NCI-H2081 (cell line): ENCODE measurements around the gene SMIM11.
"Not testable (repeated sequence)": the region's sequence is repeated elsewhere in the genome, so short reads cannot be mapped to it uniquely, and the experiment has no call there.

Experiments
- DNase-seq, 2 experiments: peaks; one replicate each; lab custom pipeline; 2025; lab: John Stamatoyannopoulos, UW

SMIM11 gene

DNA sequence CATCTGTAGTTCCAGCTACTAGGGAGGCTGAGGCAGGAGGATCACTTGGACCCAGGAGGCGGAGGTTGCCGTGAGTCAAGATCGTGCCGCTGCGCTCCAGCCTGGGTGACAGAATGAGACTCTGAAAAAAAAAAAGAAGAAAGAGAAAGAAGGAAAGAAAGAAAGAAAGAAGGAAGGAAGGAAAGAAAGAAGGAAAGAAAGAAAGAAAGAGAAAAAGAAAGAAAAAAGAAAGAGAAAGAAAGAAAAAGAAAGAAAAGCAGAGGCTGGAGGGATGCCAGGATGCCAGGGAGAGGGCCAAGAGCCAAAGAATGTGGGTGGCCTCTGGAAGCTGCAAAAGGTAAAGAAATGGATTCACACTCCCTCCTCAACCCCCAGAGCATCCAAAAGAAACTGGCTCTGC is 19.7 kb upstream of the SMIM11 start:
- DNase-seq = no peak

DNA sequence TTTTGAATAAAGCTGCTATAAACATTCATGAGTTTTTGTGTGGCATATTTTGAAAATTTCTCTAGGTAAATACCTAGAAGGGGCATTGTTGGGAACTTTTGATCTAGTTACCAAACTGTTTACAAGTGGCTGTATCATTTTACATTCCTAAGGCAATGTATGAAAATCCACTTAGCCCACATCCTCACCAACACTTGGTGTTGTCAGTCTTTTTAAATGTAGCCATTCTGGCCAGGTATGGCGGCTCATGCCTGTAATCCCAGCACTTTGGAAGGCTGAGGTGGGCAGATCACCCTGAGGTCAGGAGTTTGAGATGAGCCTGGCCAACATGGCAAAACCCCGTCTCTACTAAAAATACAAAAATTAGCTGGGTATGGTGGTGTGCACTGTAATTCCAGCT is 17.4 kb upstream of the SMIM11 start:
- no peak for DNase-seq

DNA sequence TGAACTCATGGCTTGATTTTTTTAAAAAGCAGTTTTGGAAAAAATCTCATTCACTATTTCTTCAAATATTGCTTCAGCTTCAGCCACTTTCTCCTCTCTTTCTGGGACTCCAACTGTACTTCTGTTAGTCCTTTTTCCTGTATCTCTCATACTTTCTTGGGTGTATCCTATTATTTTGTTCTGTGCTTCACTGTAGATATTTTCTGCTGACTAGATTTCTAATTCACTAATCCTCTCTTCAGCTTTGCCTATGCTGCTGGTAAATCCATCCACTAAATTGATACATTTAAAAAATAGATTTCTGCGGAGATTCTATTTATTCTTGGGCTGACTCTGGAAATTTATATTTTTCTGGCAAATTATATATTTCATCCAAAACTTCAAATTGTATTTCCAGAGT is 16.4 kb upstream of the SMIM11 start:
- no peak for DNase-seq

DNA sequence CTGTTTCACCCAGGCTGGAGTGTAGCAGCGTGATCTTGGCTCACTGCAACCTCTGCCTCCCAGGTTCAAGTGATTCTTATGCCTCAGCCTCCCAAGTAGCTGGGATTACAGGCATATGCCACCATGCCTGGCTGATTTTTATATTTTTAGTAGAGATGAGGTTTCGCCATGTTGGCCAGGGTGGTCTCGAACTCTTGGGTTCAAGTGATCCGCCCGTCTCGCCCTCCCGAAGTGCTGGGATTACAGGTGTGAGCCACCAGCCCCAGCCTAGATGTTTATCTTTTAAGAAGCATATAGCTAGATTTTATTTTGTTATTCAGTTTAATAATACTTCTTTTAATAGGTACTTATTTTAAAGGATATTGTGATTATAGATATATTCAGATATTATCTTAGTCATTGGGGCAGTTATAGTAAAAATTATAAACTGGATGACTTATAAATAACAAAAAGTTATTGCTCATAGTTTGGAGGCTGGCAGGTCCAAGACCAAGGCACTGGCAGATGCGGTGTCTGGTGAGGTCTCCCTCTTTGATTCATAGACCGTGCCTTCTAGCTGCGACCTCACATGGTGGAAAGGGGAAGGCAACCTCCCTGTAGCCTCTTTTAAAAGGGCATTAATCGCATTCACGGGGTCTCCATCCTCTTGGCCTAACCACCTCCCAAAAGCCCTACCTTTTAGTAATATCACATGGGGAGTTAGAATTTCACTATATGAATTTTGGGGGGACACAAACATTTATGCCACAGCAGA is 14.6 kb upstream of the SMIM11 start:
- DNase-seq = no peak

DNA sequence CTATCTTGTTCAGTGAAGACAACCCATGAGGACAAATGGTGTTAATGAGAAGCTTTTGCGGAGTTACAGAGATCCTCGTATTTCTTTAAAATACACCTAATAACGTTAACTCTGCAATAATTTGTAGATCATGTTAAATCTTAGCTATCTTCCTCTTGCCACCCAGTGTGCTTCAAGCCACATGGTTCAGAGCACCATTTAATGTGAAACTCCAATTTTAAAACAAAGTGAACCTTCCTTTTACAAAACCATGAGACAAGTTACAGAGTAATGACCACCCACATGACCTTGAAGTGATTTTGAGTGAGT is 13.2 kb upstream of the SMIM11 start:
- DNase-seq = no peak

DNA sequence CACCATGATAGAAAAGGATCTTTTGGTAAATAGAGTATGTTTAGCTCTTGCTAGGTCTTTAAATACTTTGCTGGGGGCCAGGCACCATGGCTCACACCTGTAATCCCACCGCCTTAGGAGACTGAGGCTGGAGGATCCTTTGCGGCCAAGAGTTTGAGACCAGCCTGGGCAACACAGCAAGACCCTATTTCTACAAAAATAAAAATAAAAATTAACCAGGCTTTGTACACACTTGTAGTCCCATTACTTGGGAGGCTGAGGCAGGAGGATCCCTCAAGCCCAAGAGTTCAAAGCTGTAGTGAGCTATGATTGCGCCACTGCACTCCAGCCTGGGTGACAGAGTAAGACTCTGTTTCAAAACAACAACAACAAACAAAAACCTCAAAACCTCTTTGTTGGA is 12.6 kb upstream of the SMIM11 start:
- DNase-seq = no peak

DNA sequence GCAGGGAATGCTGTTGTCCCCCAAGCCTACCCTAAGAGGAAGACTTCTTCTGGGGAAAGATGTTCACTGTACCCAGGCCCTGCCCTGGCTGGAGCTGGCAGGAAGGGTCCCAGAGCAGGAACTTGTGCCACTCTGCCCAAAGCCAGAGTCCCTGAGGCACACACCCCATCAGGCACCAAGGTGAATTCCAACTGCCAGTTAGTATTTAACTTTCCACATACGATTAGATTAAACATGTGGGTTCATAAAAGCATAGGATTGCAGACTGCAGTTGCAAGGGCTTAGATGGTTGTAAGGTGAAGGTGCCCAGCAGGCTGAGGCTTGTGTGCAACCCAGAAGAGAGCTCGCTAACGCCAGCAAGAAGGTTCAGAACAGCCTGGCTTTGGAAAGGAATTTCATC is 11.6 kb upstream of the SMIM11 start, which contains the start of gene KCNE2:
TSS of gene KCNE2 (plus strand) at position 274 of the 400 bp plus-strand sequence. CDS start 6,473 bp downstream, outside the sequence.
- no peak for DNase-seq

DNA sequence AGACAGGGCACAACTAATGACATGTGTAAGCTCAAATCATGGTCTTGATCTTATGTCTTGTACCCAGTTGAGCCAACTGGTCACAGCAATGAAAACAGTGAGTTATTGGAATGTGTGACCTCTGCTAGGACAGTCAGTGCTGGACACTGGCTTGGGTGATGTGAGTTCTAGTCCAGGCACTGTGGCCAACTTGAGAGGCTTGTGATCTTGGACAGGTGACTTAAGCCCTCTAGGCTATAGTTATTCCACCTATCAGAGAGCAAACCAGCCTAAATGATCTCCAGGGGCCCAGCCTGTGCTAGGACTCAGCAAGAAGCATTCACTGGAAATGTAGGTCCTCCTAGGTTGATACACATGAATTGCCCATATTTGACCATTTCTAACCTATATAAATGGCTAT is 10.4 kb upstream of the SMIM11 start:
- DNase-seq = no peak

DNA sequence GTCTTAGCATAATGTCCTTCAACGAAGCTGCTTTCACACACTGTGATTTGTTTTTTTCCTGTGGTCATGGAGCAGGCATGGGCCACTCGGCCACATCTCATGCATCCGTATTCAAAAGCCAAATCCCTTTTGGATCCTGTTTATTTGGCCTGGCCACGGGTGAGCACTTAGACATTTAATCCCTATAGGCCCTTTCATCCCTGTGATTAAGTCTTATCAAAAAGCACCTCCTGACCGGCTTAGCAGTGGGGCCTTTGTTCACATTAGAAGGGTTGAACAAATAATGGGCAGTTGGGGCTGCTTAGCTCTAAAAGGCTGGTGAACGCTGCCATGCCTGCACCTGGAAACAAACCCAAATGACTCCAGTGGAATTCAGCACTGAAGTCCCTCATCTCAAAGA is 9.5 kb upstream of the SMIM11 start:
- DNase-seq = no peak

DNA sequence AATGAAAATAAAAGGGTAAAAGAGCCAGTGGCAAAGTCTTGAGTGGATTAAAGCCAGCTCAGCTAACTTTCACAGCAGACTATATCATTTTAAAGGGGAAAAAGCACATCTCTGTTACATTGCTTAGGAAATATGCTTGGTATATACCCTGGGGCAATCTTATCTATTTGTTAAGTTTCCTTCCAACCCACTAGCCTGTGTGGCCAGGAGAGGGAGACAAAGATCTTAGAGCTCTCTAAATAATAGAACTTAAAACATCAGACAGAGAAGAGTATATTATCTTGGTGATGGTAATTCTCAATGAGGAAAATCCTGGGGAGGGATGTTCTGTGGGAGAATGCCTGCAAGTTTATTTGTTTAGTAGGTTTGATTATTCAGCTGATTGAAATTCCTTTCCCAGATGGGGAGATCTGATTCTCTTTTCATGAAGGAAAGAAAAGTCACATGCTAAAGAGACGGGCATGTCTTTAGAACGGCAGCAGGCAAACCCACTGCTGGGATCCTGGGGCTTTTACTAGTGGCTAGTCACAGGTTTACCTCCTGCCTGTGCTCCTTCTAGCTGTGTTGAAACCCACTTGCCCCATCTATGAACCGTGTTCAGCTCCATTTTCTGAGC is 7.9 kb upstream of the SMIM11 start:
- DNase-seq = peak; percentile 57 to 64

DNA sequence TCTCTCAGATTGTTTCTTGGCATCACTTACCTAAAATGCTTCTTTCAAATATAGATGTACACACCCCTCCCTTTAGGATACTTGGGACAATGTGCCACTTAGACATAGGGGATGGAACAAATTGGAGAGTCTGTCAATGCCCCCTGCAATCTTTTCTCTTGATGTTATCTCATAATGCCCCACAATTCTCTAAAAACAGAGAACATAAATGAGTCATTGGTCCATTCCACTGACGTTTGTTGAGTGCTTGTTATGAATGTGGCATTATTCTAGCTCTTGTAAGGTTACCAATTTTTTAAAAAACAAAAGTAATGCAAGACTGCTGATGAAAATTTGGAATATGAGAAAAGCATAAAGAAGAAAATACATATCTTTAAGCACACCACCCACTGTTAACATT is 5.6 kb upstream of the SMIM11 start:
- no peak for DNase-seq

DNA sequence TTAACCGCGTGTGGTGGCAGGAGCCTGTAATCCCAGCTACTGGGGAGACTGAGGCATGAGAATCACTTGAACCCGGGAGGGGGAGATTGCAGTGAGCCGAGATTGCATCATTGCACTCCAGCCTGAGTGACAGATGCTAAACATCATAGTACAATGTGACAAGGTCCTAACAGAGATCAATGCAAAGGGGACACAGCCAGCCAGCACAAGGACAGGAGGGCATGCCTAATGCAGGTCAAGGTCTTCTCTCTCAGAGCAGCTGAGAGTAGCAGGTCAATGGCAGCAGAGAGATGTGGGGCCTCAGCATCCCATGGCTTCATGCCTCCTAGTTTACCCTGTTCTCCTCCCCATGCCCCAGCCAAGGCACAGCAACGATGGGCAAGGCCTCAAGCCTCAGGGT is 3.0 kb upstream of the SMIM11 start:
- no peak for DNase-seq

DNA sequence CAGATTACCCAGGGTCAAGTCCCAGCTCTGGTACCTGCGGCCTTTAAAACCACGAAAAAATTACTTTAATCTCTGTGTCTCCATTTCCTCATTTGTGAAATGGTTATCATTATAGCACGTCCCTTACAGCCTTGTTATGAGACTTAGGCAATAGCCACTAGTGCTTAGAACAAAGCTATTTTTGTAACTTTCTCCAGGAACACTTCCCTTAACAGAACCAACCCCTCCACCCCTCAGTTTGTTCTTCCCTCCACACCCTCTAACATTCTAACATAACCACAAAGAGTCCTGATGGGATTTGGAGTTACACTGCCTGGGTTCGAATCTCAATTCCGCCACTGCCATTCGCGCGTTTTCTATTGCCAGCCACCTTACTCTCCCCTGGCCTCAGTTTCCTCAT is 845 bp upstream of the SMIM11 start:
- not testable (repeated sequence) for DNase-seq

DNA sequence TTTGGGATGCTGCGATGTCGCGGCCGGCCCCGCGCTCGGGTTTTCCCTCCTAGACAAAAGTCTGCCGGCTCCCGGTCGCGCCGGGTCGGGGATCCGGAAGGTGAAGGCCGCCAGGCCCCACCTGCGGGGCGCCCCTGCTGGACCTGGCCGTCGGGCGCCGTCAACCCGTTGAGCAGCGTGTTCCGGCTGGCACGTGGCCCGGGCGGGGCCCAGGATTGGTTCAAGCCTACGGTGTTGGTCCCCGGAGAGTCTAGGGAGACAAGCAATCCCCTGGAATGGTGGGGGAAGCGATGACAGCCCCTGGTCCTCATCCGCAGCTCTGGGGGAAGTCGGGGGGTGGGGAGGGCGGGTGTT is 289 bp downstream of the SMIM11 start:
- not testable (repeated sequence) for DNase-seq

DNA sequence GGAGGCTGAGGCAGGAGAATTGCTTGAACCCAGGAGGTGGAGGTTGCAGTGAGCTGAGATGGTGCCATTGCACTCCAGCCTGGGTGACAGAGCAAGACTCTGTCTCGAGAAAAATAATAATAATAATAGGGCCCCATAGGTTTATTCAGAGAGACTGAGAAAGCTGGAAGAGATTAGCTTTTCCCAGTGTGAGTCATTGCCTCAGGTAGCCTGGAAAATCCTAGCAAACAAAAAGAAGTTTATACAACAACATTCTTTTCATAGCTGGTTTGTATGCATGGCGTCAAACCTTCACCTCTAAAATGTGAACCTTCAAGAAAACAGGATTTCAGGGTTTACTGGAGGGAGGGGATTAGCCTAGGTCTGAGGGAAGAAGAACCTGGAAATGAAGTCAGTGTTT is 7.8 kb downstream of the SMIM11 start:
- not testable (repeated sequence) for DNase-seq

DNA sequence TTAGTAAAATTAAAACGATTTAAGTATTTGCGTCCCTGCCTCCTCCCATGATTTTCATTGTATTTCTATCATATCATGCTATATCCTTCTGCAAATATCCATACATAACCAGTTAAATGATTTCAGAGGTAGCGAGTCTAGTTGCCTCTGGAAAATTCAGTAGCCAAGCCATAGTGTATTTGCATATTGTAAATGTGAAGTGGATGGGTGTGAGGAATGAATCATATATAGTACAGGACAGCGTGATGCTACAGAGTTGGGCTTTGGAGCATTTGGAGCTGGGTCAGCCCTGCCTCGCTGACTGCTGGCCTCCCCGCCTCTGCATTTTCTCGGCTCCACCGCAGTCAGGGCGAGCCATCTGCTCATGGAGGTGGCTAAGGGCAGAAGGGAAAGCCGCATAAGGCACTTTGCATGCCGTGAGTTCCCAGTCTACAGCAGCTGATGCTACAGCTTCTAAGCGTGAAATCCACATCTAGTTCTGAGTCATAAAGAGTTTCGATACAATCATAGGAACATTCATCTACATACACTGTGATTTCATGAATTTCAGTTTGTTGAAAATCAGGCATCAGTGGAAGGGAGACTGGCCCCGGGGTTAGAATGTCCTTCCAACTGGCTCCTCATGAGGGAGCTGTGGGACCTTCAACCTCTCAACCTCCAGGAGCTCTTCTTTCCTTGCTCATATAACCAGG is 8.6 kb downstream of the SMIM11 start:
- not testable (repeated sequence) for DNase-seq

DNA sequence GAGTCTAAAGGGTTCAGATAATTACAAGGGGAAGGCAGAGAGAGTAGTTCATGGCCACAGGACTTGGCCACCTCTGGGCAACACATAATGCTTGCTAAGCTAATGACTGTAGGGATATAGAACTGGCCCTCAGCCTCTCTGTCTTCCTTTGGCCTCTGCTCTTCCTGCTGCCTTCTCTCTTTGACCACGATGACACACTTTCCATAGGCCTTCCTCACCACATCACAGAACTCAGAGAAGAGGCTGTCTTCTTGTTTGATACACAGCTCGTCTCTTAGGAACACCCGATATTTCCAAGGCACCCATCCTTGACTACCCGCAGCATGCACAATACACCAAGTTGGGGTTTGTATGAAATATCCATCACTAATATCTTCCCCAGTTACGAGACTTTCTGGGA is 25.2 kb downstream of the SMIM11 start:
- not testable (repeated sequence) for DNase-seq

DNA sequence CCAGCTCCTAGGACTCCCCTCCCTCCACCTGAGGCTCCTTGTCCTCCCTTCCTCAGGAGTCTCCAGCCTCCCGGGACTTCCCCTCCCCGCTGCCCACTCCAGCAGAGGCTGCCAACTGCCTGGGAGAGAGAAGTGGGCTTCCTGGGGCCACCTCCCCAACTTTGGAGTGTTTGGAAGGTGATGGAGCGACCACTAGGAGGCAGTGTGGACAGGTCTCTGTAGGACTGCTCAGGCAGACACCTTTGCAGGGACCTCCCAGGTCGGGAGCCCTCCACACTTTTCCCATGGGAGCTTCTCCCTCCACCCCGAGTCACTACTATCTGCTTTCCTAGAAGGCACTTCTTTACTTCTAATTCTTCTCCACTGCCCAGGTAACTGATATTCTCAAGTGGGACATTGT is 29.4 kb downstream of the SMIM11 start:
- DNase-seq = not testable (repeated sequence)

DNA sequence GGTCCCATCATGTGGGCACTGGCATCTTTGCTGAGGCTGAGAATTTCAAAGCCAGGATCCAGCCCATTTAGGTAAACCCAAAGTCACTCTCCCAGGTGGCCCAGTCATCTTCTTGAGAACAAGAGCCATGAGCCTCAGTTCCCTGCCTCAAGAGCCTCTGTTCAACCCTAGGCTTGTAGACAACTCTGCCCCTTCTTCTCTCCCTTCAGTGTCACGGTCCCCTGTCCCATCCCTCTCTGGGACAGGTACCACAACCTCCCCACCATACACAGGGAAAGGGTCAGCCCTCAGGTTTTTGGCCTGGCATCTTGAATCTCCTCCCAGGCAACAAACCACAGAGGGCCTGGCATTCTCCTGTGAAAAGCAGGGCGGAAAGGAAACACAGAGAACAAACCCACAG is 30.4 kb downstream of the SMIM11 start:
- DNase-seq = not testable (repeated sequence)

DNA sequence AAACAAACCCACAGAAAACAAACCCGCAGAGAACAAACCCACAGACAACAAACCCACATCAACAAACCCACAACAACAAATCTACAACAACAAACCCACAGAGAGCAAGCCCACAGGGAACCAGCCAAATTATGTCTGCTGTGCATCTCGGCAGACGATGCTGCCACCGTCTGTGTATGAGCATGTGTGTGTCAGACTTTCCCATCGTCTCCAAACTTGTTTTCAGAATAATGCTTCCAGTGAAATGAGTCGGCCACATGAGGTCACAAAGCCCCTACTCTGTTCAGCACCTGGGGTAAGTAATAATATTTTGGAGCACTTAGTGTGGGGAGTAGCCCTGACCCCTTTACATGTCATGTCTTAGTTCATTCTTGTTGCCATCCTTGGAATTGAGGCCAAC is 30.8 kb downstream of the SMIM11 start:
- not testable (repeated sequence) for DNase-seq

DNA sequence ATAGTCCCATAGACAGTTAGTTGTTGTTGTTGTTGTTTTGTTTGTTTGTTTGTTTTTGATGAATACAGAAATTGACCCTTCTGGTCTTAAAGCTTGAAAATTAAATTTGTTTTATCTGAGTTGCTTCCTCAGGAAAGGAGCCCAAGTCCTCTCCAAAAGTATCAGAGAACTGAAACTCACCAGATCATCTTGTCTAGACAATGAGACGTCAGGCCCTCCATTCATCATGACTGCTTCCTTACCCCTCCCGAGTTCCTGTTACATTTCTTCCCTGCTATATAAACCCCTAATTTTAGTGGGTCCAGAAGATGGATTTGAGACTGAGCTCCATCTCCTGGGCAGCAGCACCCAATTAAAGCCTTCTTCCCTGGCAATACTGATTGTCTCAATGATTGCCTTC is 31.4 kb downstream of the SMIM11 start:
- not testable (repeated sequence) for DNase-seq

DNA sequence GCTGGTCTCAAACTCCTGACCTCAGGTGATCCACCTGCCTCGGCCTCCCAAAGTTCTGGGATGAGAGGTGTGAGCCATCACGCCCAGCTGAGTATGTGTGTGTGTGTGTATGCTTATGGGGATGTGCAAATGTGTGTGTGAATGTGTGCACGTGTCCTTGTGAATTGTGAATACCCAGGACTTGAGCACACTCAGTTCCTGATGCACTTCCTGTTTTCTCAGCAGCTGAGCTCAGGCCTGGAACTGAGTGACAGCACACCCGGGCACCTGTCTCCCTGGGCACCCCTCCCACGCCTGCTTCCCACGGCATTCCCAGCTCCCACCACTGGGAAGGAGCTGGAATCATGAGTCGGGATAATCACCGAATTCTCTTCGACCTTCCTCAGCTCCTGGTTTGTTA is 32.0 kb downstream of the SMIM11 start:
- not testable (repeated sequence) for DNase-seq

DNA sequence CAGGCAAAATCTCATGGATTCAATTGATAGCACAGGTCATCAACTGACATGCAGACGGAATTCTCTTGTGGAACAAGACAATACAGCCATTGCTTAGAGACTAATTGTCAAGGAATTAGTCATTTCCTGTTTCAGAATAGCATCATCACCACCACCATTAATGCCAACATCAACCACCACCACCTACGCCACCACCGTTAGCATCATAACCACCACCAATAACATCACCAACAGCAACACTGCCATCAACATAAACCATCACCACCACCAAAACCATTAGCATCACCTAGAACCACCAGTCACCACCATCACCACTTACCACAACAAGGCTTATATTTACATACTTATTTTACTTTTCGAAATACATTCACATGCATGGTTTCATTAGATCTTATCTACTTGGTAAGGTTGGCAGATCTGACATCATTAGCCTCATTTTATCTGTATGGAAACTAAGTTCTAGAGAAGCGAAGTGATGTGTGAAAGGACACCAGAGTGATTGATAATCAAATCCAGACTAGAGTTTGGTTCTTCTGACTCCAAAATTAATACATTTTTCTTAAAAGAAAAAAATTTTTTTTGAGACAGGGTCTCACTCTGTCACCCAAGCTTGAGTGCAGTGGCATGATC is 42.3 kb downstream of the SMIM11 start:
- DNase-seq = not testable (repeated sequence)
